GM23338 (cell line): Measurements from ENCODE around the gene FOXP4. TPM values are rescaled to one million over a fixed set of nuclear protein-coding genes. Genes with fewer than 3 reads are reported as not detected.
A peak's percentile ranks its signal among the peaks of the same experiment; 100 is the strongest.

Source experiments
- ATAC-seq: fragments of 200-7000 bp; cut with Tn5 transposase; 3 replicates; pipeline ENCODE4 v1.9.1; 2020
- DNase-seq: peaks from one replicate; pipeline ENCODE4 v3.0.0-alpha.2; 2015; ENCODE audit warnings: low spot score
- H2AFZ ChIP-seq: fragments of 200-600 bp; sonication (generic); 2 replicates; pipeline ENCODE4 v1.8.0; 2016; ENCODE audit warnings: antibody characterized with exemption, mild to moderate bottlenecking, moderate library complexity
- H3F3A ChIP-seq: fragments of 200-600 bp; sonication (generic); replicated peaks from 2 replicates; pipeline ENCODE4 v1.8.0; 2017; ENCODE audit warnings: antibody characterized with exemption, mixed run types, low read depth
- H3K27ac ChIP-seq: fragments of 200-600 bp; sonication (generic); 2 replicates; pipeline ENCODE4 v1.6.1; 2016; ENCODE audit warnings: low read depth
- H3K27me3 ChIP-seq: fragments of 200-600 bp; sonication (generic); 2 replicates; pipeline ENCODE4 v1.8.0; 2016; ENCODE audit warnings: mild to moderate bottlenecking, mixed run types, moderate library complexity; ENCODE audit not compliant: insufficient read depth
- H3K36me3 ChIP-seq: fragments of 200-600 bp; sonication (generic); 2 replicates; pipeline ENCODE4 v1.8.0; 2016; ENCODE audit warnings: mild to moderate bottlenecking; ENCODE audit not compliant: insufficient read depth
- H3K4me1 ChIP-seq: fragments of 200-600 bp; sonication (generic); 2 replicates; pipeline ENCODE4 v1.8.0; 2016; ENCODE audit warnings: mild to moderate bottlenecking, moderate library complexity; ENCODE audit not compliant: insufficient read depth
- H3K4me2 ChIP-seq: fragments of 200-600 bp; sonication (generic); 2 replicates; pipeline ENCODE4 v1.7.1; 2017; ENCODE audit warnings: mixed run types
- H3K4me3 ChIP-seq: fragments of 200-600 bp; sonication (generic); 2 replicates; pipeline ENCODE4 v1.6.1; 2016; ENCODE audit warnings: mixed run types
- H3K79me2 ChIP-seq: fragments of 200-600 bp; sonication (generic); replicated peaks from 2 replicates; pipeline ENCODE4 v1.8.0; 2017; ENCODE audit warnings: mild to moderate bottlenecking; ENCODE audit not compliant: insufficient read depth
- H3K9me2 ChIP-seq: fragments of 200-600 bp; sonication (generic); 2 replicates; pipeline ENCODE4 v1.8.0; 2017; ENCODE audit not compliant: insufficient read depth
- H4K20me1 ChIP-seq: fragments of 200-600 bp; sonication (generic); replicated peaks from 2 replicates; pipeline ENCODE4 v1.8.0; 2017; ENCODE audit warnings: mild to moderate bottlenecking; ENCODE audit not compliant: insufficient read depth
- H3K27ac Mint-ChIP-seq: 2 replicates; pipeline ENCODE4 v1.8.0; 2020; ENCODE audit warnings: inconsistent platforms, mild to moderate bottlenecking, moderate library complexity, mixed read lengths
- H3K27me3 Mint-ChIP-seq: 3 replicates; pipeline ENCODE4 v1.8.0; 2022; ENCODE audit warnings: low read depth, mild to moderate bottlenecking, moderate library complexity, mixed read lengths, inconsistent platforms; ENCODE audit not compliant: insufficient read depth, poor library complexity
- H3K36me3 Mint-ChIP-seq: 3 replicates; pipeline ENCODE4 v1.8.0; 2021; ENCODE audit warnings: low read depth, mild to moderate bottlenecking, inconsistent platforms, moderate library complexity, mixed read lengths
- H3K4me1 Mint-ChIP-seq: 3 replicates; pipeline ENCODE4 v1.8.0; 2020; ENCODE audit warnings: mild to moderate bottlenecking, inconsistent platforms, mixed read lengths
- H3K4me3 Mint-ChIP-seq: 3 replicates; pipeline ENCODE4 v1.8.0; 2021; ENCODE audit warnings: moderate library complexity, mild to moderate bottlenecking, inconsistent platforms, mixed read lengths
- H3K9me3 Mint-ChIP-seq: 3 replicates; pipeline ENCODE4 v1.8.0; 2020; ENCODE audit warnings: moderate library complexity, mild to moderate bottlenecking, inconsistent platforms, mixed read lengths
- CREB1 ChIP-seq: fragments of 250-450 bp; sonication (Bioruptor Pico); IDR thresholded peaks from 2 replicates; pipeline ENCODE4 v1.5.0; 2020; ENCODE audit warnings: low read depth, mild to moderate bottlenecking, moderate library complexity
- ETS1 ChIP-seq: IDR thresholded peaks from 2 replicates; pipeline ENCODE4 v1.6.1; 2016; ENCODE audit warnings: antibody characterized with exemption
- JUNB ChIP-seq: IDR thresholded peaks from one replicate; pipeline ENCODE4 v1.6.1; 2016; ENCODE audit warnings: antibody characterized with exemption; ENCODE audit not compliant: unreplicated experiment
- NANOG ChIP-seq: IDR thresholded peaks from 2 replicates; pipeline ENCODE4 v1.6.1; 2016; ENCODE audit warnings: antibody characterized with exemption, borderline replicate concordance
- STAT1 ChIP-seq: IDR thresholded peaks from one replicate; pipeline ENCODE4 v1.6.1; 2016; ENCODE audit warnings: antibody characterized with exemption; ENCODE audit not compliant: unreplicated experiment
- polyA plus RNA-seq: library from polyadenylated mRNA; unstranded; fragments of >200 nt; fragmentation: Nextera tagmentation; extraction: Ambion mirVana; gene quantifications from 2 replicates; pipeline ENCODE4 v1.2.1, GENCODE V29; 2016
- total RNA-seq: library from RNA; depleted of rRNA; stranded (reverse); fragments of >200 nt; shearing (Covaris generic); gene quantifications from 2 replicates; pipeline ENCODE4 v1.2.3, GENCODE V29; 2014
- TF ChIP-seq, protein P1 (sequence below): IDR thresholded peaks from one replicate; pipeline ENCODE4 v1.6.1; 2018; ENCODE audit warnings: antibody characterized with exemption; ENCODE audit not compliant: unreplicated experiment
- TF ChIP-seq, protein P2 (sequence below): fragments of 250-450 bp; sonication (Bioruptor Pico); IDR thresholded peaks from 2 replicates; pipeline ENCODE4 v1.5.0; 2020; ENCODE audit warnings: mild to moderate bottlenecking, moderate library complexity

Gene FOXP4
- total and polyA plus RNA-seq, 2 experiments from 2014 or later = 5.1 to 13.5 TPM

DNA sequence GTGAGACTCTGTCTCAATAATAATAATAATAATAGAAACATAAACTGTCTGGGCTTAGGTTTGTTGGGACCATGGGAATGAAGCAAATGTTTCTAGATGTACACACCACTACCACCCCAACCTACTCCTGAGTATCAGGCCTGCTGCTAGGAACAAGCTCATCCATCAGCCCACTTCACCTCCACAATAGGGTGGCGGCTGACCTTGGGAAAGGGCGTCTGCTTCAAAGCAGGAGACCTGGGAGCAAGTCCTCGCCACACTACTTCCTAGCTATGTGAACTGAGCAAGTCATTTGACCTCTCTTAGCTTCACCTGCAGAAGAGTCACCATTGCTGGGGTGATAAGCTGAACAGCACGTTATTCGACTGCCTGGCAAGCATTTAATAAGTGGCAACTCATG, 3.1 kb upstream of the FOXP4 start:
- Mint-ChIP-seq H3K4me1 (peaks cover 26% of the 10 kb centered on the region), H3K9me3 (no peaks in the 10 kb centered on the region; the same call in 2 of the 3 replicates), H3K36me3 (no peaks in the 10 kb centered on the region), H3K27ac (no peak overlapping the region), H3K27me3 (peaks cover 39% of the 10 kb centered on the region), H3K4me3 (no peak overlapping the region; the same call in 2 of the 3 replicates)
- Histone ChIP-seq H3K4me2 (no peak overlapping the region), H3K9me2 (no peaks in the 10 kb centered on the region), H3K4me1 (peaks cover 4% of the 10 kb centered on the region; the same call in 1 of the 2 replicates), H3F3A (0 out of 2 replicates have a peak, but pooled peaks cover 2% of the 10 kb centered on the region), H4K20me1 (no peaks in the 10 kb centered on the region; the same call in none of the 2 replicates), H3K4me3 (no peak overlapping the region), H2AFZ (no peak overlapping the region), H3K27ac (no peak overlapping the region), H3K27me3 (peaks cover 75% of the 10 kb centered on the region), H3K79me2 (peaks cover 10% of the 10 kb centered on the region), H3K36me3 (no peaks in the 10 kb centered on the region)
- DNase-seq (no peak), ATAC-seq (no peak)
- TF ChIP-seq JUNB (no peak), ETS1 (no peak)
- TF ChIP-seq, protein P1, sequence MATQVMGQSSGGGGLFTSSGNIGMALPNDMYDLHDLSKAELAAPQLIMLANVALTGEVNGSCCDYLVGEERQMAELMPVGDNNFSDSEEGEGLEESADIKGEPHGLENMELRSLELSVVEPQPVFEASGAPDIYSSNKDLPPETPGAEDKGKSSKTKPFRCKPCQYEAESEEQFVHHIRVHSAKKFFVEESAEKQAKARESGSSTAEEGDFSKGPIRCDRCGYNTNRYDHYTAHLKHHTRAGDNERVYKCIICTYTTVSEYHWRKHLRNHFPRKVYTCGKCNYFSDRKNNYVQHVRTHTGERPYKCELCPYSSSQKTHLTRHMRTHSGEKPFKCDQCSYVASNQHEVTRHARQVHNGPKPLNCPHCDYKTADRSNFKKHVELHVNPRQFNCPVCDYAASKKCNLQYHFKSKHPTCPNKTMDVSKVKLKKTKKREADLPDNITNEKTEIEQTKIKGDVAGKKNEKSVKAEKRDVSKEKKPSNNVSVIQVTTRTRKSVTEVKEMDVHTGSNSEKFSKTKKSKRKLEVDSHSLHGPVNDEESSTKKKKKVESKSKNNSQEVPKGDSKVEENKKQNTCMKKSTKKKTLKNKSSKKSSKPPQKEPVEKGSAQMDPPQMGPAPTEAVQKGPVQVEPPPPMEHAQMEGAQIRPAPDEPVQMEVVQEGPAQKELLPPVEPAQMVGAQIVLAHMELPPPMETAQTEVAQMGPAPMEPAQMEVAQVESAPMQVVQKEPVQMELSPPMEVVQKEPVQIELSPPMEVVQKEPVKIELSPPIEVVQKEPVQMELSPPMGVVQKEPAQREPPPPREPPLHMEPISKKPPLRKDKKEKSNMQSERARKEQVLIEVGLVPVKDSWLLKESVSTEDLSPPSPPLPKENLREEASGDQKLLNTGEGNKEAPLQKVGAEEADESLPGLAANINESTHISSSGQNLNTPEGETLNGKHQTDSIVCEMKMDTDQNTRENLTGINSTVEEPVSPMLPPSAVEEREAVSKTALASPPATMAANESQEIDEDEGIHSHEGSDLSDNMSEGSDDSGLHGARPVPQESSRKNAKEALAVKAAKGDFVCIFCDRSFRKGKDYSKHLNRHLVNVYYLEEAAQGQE = no peak

DNA sequence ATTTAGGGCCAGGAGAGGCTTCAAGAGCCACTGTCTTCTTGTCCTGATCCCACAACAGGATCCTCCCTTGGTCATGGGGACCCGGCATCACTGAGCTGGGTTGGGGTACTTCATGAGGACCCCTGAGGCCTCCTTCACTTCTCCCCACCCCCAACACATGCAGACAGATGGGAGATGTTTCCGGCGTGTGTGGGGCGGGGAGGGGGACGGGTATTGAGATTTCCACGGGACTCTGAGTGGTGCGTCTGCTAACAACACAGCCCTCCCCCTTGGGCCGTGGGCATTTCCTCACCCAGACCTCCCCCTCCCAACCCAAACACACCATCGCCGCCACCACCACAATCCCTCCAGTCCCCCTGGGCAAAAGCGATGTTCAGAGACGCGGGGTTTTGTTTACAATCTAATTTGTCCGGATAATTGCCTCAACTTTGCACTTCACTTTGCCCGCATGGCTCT, 906 bp upstream of the FOXP4 start:
- H3F3A ChIP-seq = peaks cover 16% of the 10 kb centered on the region
- H3K4me2 ChIP-seq = peak overlapping the region; percentile 100
- DNase-seq = no peak
- H3K27ac Mint-ChIP-seq = no peak overlapping the region
- no peak overlapping the region for H3K27ac ChIP-seq
- H3K9me3 Mint-ChIP-seq = no peaks in the 10 kb centered on the region; the same call in 2 of the 3 replicates
- peak overlapping the region; percentile 96 for H2AFZ ChIP-seq
- H3K79me2 ChIP-seq = peaks cover 28% of the 10 kb centered on the region
- peak overlapping the region; percentile 84 for H3K4me3 Mint-ChIP-seq
- H3K36me3 Mint-ChIP-seq = peaks cover 6% of the 10 kb centered on the region; the same call in 2 of the 3 replicates
- no peaks in the 10 kb centered on the region for H3K9me2 ChIP-seq
- no peaks in the 10 kb centered on the region for H3K36me3 ChIP-seq
- no peak for ATAC-seq
- H3K4me1 Mint-ChIP-seq = peaks cover 40% of the 10 kb centered on the region
- H3K4me3 ChIP-seq = peak overlapping the region; percentile 83
- peaks cover 79% of the 10 kb centered on the region for H3K27me3 ChIP-seq
- H3K27me3 Mint-ChIP-seq = peaks cover 56% of the 10 kb centered on the region
- H3K4me1 ChIP-seq = peaks cover 25% of the 10 kb centered on the region
- H4K20me1 ChIP-seq = no peaks in the 10 kb centered on the region; the same call in none of the 2 replicates
- TF ChIP-seq ETS1 (no peak), CREB1 (no peak), STAT1 (no peak), NANOG (no peak)
- TF ChIP-seq, protein P2, sequence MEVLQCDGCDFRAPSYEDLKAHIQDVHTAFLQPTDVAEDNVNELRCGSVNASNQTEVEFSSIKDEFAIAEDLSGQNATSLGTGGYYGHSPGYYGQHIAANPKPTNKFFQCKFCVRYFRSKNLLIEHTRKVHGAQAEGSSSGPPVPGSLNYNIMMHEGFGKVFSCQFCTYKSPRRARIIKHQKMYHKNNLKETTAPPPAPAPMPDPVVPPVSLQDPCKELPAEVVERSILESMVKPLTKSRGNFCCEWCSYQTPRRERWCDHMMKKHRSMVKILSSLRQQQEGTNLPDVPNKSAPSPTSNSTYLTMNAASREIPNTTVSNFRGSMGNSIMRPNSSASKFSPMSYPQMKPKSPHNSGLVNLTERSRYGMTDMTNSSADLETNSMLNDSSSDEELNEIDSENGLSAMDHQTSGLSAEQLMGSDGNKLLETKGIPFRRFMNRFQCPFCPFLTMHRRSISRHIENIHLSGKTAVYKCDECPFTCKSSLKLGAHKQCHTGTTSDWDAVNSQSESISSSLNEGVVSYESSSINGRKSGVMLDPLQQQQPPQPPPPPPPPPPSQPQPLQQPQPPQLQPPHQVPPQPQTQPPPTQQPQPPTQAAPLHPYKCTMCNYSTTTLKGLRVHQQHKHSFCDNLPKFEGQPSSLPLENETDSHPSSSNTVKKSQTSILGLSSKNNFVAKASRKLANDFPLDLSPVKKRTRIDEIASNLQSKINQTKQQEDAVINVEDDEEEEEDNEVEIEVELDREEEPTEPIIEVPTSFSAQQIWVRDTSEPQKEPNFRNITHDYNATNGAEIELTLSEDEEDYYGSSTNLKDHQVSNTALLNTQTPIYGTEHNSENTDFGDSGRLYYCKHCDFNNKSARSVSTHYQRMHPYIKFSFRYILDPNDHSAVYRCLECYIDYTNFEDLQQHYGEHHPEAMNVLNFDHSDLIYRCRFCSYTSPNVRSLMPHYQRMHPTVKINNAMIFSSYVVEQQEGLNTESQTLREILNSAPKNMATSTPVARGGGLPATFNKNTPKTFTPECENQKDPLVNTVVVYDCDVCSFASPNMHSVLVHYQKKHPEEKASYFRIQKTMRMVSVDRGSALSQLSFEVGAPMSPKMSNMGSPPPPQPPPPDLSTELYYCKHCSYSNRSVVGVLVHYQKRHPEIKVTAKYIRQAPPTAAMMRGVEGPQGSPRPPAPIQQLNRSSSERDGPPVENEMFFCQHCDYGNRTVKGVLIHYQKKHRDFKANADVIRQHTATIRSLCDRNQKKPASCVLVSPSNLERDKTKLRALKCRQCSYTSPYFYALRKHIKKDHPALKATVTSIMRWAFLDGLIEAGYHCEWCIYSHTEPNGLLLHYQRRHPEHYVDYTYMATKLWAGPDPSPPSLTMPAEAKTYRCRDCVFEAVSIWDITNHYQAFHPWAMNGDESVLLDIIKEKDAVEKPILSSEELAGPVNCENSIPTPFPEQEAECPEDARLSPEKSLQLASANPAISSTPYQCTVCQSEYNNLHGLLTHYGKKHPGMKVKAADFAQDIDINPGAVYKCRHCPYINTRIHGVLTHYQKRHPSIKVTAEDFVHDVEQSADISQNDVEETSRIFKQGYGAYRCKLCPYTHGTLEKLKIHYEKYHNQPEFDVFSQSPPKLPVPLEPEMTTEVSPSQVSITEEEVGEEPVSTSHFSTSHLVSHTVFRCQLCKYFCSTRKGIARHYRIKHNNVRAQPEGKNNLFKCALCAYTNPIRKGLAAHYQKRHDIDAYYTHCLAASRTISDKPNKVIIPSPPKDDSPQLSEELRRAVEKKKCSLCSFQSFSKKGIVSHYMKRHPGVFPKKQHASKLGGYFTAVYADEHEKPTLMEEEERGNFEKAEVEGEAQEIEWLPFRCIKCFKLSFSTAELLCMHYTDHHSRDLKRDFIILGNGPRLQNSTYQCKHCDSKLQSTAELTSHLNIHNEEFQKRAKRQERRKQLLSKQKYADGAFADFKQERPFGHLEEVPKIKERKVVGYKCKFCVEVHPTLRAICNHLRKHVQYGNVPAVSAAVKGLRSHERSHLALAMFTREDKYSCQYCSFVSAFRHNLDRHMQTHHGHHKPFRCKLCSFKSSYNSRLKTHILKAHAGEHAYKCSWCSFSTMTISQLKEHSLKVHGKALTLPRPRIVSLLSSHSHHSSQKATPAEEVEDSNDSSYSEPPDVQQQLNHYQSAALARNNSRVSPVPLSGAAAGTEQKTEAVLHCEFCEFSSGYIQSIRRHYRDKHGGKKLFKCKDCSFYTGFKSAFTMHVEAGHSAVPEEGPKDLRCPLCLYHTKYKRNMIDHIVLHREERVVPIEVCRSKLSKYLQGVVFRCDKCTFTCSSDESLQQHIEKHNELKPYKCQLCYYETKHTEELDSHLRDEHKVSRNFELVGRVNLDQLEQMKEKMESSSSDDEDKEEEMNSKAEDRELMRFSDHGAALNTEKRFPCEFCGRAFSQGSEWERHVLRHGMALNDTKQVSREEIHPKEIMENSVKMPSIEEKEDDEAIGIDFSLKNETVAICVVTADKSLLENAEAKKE (CRISPR knock-in tag) = no peak
